ENCODE measurements around the gene UBXN10. TPM values are rescaled to one million over a fixed set of nuclear protein-coding genes. Genes with fewer than 3 reads are reported as not detected.

UBXN10 gene
- total and polyA plus RNA-seq, 2 of the 8 experiments (the other 6 are each of a cell fraction or from before 2014, with no cell fraction given): 0.43 to 0.68 TPM

DNA sequence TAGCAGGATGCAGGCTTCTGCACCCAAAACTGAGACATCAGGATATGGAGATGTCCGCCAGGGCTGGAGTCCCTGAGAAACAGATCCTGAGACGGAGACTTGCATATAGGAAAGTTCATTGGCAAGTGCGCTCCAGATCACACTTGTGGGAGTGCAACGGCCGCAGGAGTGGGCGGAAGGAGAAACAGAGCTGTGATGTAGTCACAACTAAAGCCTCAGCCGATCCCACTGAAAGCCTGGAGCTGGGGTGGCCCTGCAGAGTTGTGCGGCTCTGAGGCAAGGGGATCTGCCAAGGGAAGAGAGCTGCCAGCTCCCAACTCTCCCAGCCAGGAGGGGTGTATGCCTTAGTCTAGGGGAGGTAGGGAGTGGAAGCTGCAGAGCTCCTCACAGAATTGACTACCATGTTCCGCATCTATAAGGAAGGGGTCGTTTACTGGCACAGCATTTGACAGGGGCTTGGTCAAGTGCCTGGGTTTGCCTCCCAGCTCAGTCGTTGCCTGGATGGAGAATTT is 42.5 kb downstream of the UBXN10 start (continued):
- TF ChIP-seq, protein P1, sequence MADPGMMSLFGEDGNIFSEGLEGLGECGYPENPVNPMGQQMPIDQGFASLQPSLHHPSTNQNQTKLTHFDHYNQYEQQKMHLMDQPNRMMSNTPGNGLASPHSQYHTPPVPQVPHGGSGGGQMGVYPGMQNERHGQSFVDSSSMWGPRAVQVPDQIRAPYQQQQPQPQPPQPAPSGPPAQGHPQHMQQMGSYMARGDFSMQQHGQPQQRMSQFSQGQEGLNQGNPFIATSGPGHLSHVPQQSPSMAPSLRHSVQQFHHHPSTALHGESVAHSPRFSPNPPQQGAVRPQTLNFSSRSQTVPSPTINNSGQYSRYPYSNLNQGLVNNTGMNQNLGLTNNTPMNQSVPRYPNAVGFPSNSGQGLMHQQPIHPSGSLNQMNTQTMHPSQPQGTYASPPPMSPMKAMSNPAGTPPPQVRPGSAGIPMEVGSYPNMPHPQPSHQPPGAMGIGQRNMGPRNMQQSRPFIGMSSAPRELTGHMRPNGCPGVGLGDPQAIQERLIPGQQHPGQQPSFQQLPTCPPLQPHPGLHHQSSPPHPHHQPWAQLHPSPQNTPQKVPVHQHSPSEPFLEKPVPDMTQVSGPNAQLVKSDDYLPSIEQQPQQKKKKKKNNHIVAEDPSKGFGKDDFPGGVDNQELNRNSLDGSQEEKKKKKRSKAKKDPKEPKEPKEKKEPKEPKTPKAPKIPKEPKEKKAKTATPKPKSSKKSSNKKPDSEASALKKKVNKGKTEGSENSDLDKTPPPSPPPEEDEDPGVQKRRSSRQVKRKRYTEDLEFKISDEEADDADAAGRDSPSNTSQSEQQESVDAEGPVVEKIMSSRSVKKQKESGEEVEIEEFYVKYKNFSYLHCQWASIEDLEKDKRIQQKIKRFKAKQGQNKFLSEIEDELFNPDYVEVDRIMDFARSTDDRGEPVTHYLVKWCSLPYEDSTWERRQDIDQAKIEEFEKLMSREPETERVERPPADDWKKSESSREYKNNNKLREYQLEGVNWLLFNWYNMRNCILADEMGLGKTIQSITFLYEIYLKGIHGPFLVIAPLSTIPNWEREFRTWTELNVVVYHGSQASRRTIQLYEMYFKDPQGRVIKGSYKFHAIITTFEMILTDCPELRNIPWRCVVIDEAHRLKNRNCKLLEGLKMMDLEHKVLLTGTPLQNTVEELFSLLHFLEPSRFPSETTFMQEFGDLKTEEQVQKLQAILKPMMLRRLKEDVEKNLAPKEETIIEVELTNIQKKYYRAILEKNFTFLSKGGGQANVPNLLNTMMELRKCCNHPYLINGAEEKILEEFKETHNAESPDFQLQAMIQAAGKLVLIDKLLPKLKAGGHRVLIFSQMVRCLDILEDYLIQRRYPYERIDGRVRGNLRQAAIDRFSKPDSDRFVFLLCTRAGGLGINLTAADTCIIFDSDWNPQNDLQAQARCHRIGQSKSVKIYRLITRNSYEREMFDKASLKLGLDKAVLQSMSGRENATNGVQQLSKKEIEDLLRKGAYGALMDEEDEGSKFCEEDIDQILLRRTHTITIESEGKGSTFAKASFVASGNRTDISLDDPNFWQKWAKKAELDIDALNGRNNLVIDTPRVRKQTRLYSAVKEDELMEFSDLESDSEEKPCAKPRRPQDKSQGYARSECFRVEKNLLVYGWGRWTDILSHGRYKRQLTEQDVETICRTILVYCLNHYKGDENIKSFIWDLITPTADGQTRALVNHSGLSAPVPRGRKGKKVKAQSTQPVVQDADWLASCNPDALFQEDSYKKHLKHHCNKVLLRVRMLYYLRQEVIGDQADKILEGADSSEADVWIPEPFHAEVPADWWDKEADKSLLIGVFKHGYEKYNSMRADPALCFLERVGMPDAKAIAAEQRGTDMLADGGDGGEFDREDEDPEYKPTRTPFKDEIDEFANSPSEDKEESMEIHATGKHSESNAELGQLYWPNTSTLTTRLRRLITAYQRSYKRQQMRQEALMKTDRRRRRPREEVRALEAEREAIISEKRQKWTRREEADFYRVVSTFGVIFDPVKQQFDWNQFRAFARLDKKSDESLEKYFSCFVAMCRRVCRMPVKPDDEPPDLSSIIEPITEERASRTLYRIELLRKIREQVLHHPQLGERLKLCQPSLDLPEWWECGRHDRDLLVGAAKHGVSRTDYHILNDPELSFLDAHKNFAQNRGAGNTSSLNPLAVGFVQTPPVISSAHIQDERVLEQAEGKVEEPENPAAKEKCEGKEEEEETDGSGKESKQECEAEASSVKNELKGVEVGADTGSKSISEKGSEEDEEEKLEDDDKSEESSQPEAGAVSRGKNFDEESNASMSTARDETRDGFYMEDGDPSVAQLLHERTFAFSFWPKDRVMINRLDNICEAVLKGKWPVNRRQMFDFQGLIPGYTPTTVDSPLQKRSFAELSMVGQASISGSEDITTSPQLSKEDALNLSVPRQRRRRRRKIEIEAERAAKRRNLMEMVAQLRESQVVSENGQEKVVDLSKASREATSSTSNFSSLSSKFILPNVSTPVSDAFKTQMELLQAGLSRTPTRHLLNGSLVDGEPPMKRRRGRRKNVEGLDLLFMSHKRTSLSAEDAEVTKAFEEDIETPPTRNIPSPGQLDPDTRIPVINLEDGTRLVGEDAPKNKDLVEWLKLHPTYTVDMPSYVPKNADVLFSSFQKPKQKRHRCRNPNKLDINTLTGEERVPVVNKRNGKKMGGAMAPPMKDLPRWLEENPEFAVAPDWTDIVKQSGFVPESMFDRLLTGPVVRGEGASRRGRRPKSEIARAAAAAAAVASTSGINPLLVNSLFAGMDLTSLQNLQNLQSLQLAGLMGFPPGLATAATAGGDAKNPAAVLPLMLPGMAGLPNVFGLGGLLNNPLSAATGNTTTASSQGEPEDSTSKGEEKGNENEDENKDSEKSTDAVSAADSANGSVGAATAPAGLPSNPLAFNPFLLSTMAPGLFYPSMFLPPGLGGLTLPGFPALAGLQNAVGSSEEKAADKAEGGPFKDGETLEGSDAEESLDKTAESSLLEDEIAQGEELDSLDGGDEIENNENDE (IDR thresholded peaks at IDR 0.05; ENCODE audit: insufficient replicate concordance, low read length): no peak
- TF ChIP-seq, protein P2, sequence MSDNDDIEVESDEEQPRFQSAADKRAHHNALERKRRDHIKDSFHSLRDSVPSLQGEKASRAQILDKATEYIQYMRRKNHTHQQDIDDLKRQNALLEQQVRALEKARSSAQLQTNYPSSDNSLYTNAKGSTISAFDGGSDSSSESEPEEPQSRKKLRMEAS (IDR thresholded peaks at IDR 0.05): no peak
- no peak for TF ChIP-seq EZH2 (IDR thresholded peaks at IDR 0.05; ENCODE audit: low read depth, low read length, severe bottlenecking)
- no peak for TF ChIP-seq CBX8 (IDR thresholded peaks at IDR 0.05; ENCODE audit: borderline replicate concordance, low read depth, low read length)
- TF ChIP-seq BACH1 (IDR thresholded peaks at IDR 0.05; ENCODE audit: low read length): no peak
- no peak for TF ChIP-seq MAFK (IDR thresholded peaks at IDR 0.05; ENCODE audit: low read depth, low read length)
- no peak for TF ChIP-seq HDAC6 (IDR thresholded peaks at IDR 0.05; ENCODE audit: low read depth, low read length)
- TF ChIP-seq POLR2AphosphoS5 (IDR thresholded peaks at IDR 0.05; ENCODE audit: low read depth, low read length): no peak
- no peak for TF ChIP-seq ASH2L (IDR thresholded peaks at IDR 0.05; ENCODE audit: low read length)
- no peak for TF ChIP-seq SUZ12 (IDR thresholded peaks at IDR 0.05; ENCODE audit: low read length)
